ENCODE measurements around the gene PLCD4. TPM values are rescaled to one million over a fixed set of nuclear protein-coding genes. Genes with fewer than 3 reads are reported as not detected.

PLCD4 gene
- total RNA-seq, 1 donor from 2014 or later: 1.1 TPM

- Histone ChIP-seq H3K27me3 (ENCODE audit: low read depth) (no peaks in the 10 kb centered on the region), H3K4me1 (peaks cover 9% of the 10 kb centered on the region), H3K36me3 (no peaks in the 10 kb centered on the region), H3K9me3 (no peaks in the 10 kb centered on the region), H3K27ac (no peak overlapping the region), H3K4me3 (no peak overlapping the region)
- TF ChIP-seq, protein P1, sequence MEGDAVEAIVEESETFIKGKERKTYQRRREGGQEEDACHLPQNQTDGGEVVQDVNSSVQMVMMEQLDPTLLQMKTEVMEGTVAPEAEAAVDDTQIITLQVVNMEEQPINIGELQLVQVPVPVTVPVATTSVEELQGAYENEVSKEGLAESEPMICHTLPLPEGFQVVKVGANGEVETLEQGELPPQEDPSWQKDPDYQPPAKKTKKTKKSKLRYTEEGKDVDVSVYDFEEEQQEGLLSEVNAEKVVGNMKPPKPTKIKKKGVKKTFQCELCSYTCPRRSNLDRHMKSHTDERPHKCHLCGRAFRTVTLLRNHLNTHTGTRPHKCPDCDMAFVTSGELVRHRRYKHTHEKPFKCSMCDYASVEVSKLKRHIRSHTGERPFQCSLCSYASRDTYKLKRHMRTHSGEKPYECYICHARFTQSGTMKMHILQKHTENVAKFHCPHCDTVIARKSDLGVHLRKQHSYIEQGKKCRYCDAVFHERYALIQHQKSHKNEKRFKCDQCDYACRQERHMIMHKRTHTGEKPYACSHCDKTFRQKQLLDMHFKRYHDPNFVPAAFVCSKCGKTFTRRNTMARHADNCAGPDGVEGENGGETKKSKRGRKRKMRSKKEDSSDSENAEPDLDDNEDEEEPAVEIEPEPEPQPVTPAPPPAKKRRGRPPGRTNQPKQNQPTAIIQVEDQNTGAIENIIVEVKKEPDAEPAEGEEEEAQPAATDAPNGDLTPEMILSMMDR (IDR thresholded peaks at IDR 0.05): no peak
- ATAC-seq: no peak
- intact Hi-C loops (cut with DNase I): no loop called here
- DNase-seq: no peak
These were observed 15.1 kb downstream of the PLCD4 start for GRCh38 chr2:218622606-218623365.

GRCh38 chr2:218623366-218623705 lies 15.6 kb downstream of the PLCD4 start:
- Histone ChIP-seq H3K27me3 (ENCODE audit: low read depth) (no peaks in the 10 kb centered on the region), H3K4me3 (no peak overlapping the region), H3K27ac (no peak overlapping the region), H3K36me3 (no peaks in the 10 kb centered on the region), H3K4me1 (peaks cover 9% of the 10 kb centered on the region), H3K9me3 (no peaks in the 10 kb centered on the region)
- DNase-seq: no peak
- no peak for ATAC-seq
- intact Hi-C loops (cut with DNase I): no loop called here
- TF ChIP-seq, protein P1 (IDR thresholded peaks at IDR 0.05): no peak

DNA sequence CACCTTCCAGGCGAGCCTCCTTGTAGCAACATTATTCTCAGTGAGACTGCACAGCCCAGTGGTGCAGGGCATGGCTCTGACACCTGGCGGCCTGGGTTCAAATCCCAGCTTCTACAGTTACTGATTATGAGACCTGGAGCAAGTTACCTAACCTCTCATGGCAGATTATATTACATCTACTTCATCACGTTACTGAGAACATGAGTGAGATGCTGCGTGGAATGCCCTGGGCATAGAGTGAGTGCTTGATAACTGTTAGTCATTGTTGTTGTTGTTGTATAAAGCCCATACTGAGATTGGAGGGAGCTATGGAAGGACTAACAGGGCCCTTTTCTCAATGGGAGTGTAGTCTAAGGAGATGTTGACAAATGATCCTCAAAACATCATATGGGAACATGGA lies 18.7 kb downstream of the PLCD4 start:
- Histone ChIP-seq H3K36me3 (no peaks in the 10 kb centered on the region), H3K27me3 (ENCODE audit: low read depth) (no peaks in the 10 kb centered on the region), H3K4me1 (peaks cover 9% of the 10 kb centered on the region), H3K9me3 (no peaks in the 10 kb centered on the region), H3K4me3 (no peak overlapping the region), H3K27ac (no peak overlapping the region)
- DNase-seq (no peak), ATAC-seq (no peak)
- TF ChIP-seq, protein P1 (IDR thresholded peaks at IDR 0.05): no peak
- intact Hi-C loops (cut with DNase I): no loop called here

- TF ChIP-seq, protein P1 (IDR thresholded peaks at IDR 0.05): no peak
- Histone ChIP-seq H3K4me1 (peaks cover 4% of the 10 kb centered on the region), H3K4me3 (no peak overlapping the region), H3K27me3 (ENCODE audit: low read depth) (no peaks in the 10 kb centered on the region), H3K9me3 (no peaks in the 10 kb centered on the region), H3K27ac (no peak overlapping the region), H3K36me3 (no peaks in the 10 kb centered on the region)
- ATAC-seq: no peak
- intact Hi-C loops (cut with DNase I): no loop called here
- DNase-seq: no peak
These were observed 20.2 kb downstream of the PLCD4 start for GRCh38 chr2:218627939-218628338.

DNA sequence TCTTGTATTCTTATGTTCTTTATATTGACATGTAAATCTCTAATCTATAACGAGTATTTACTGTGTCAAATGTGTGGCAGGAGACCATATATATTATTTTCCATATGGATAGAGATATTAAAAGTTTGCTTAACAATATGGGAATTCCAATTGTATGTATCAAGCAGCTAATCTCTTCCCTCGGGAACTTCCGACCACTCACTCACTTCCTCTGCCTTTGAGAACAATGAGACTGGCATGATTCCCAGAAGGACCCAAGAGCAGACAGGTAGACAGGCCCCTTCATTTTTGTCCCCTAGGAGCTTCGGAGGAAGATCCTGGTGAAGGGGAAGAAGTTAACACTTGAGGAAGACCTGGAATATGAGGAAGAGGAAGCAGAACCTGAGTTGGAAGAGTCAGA lies 24.1 kb downstream of the PLCD4 start:
- Histone ChIP-seq H3K36me3 (peaks cover 33% of the 10 kb centered on the region), H3K27me3 (ENCODE audit: low read depth) (no peaks in the 10 kb centered on the region), H3K27ac (no peak overlapping the region), H3K4me1 (no peaks in the 10 kb centered on the region), H3K4me3 (no peak overlapping the region), H3K9me3 (no peaks in the 10 kb centered on the region)
- no peak for ATAC-seq
- intact Hi-C loops (cut with DNase I): no loop called here
- TF ChIP-seq, protein P1 (IDR thresholded peaks at IDR 0.05): no peak
- DNase-seq: no peak

Data from lower lobe of right lung (tissue), 2 donors.